SU-DHL-6 (cell line): Measurements from ENCODE around the gene KCNG4.

Experiments
- H2AFZ ChIP-seq: fragments of 200-600 bp; sonication (generic); 2 replicates; pipeline ENCODE4 v1.6.1; 2014; ENCODE audit warnings: low read depth, mild to moderate bottlenecking, moderate library complexity, mixed read lengths, antibody characterized with exemption, low read length; ENCODE audit not compliant: severe bottlenecking
- H3F3A ChIP-seq: fragments of 200-600 bp; shearing (Covaris generic); 2 replicates; pipeline ENCODE4 v1.6.0; 2016; ENCODE audit warnings: antibody characterized with exemption, mild to moderate bottlenecking; ENCODE audit not compliant: insufficient read depth
- H3K27ac ChIP-seq: fragments of 200-600 bp; sonication (generic); 2 replicates; pipeline ENCODE4 v1.5.1; 2016; ENCODE audit warnings: low read depth, mild to moderate bottlenecking, low read length, moderate library complexity, mixed read lengths
- H3K27me3 ChIP-seq: fragments of 200-600 bp; sonication (generic), shearing (Covaris generic); 2 replicates; pipeline ENCODE4 v1.6.0; 2014; ENCODE audit warnings: mild to moderate bottlenecking, low read length
- H3K36me3 ChIP-seq: fragments of 200-600 bp; sonication (generic); 2 replicates; pipeline ENCODE4 v1.6.1; 2014; ENCODE audit warnings: mild to moderate bottlenecking, low read length, mixed read lengths
- H3K4me2 ChIP-seq: fragments of 300-600, 200-600 bp; shearing (Covaris generic), sonication (generic); 2 replicates; pipeline ENCODE4 v1.6.0; 2014; ENCODE audit warnings: low read length, low read depth, mild to moderate bottlenecking; ENCODE audit not compliant: poor library complexity, severe bottlenecking
- H3K4me3 ChIP-seq: fragments of 200-600 bp; sonication (generic); 2 replicates; pipeline ENCODE4 v1.5.1; 2014; ENCODE audit warnings: antibody characterized with exemption, low read length, mild to moderate bottlenecking, mixed read lengths; ENCODE audit not compliant: insufficient read depth, poor library complexity, severe bottlenecking
- H3K79me2 ChIP-seq: fragments of 200-600 bp; sonication (generic); 2 replicates; pipeline ENCODE4 v1.6.1; 2014; ENCODE audit warnings: mild to moderate bottlenecking, low read length, moderate library complexity; ENCODE audit not compliant: insufficient read depth
- H3K9ac ChIP-seq: fragments of 200-600 bp; sonication (generic); 2 replicates; pipeline ENCODE4 v1.7.0; 2014; ENCODE audit warnings: mild to moderate bottlenecking, low read length
- H3K9me2 ChIP-seq: fragments of 200-600 bp; sonication (generic); replicated peaks from 2 replicates; pipeline ENCODE4 v1.6.1; 2014; ENCODE audit warnings: low read length; ENCODE audit not compliant: insufficient read depth
- H3K9me3 ChIP-seq: fragments of 200-600 bp; sonication (generic); 2 replicates; pipeline ENCODE4 v1.6.1; 2014; ENCODE audit warnings: low read length, mixed read lengths; ENCODE audit not compliant: insufficient read depth
- H4K20me1 ChIP-seq: fragments of 200-600 bp; sonication (generic); 2 replicates; pipeline ENCODE4 v1.6.1; 2014; ENCODE audit warnings: low read depth, mild to moderate bottlenecking, antibody characterized with exemption, low read length, moderate library complexity, mixed read lengths
- CTCF ChIP-seq: fragments of 200-600 bp; sonication (generic); IDR thresholded peaks from one replicate; pipeline ENCODE4 v1.5.1; 2017; ENCODE audit warnings: antibody characterized with exemption, mild to moderate bottlenecking, low read length, moderate library complexity; ENCODE audit not compliant: insufficient read depth, poor library complexity, severe bottlenecking
- EZH2phosphoT487 ChIP-seq: fragments of 200-600 bp; sonication (generic), shearing (Covaris generic); conservative IDR thresholded peaks from 2 replicates; pipeline ENCODE4 v1.6.1; 2018; ENCODE audit warnings: mild to moderate bottlenecking, antibody characterized with exemption, low read length, moderate library complexity, mixed read lengths

KCNG4 gene

GRCh38 chr16:84270071-84270470 is 30.3 kb upstream of the KCNG4 start:
- Histone ChIP-seq H4K20me1 (no peaks in the 10 kb centered on the region), H3K27me3 (no peaks in the 10 kb centered on the region), H3K4me3 (no peak overlapping the region), H3K79me2 (no peaks in the 10 kb centered on the region), H3K9me3 (no peaks in the 10 kb centered on the region), H3K9ac (no peak overlapping the region), H2AFZ (no peak overlapping the region), H3K4me2 (no peak overlapping the region), H3K9me2 (no peaks in the 10 kb centered on the region), H3K36me3 (no peaks in the 10 kb centered on the region), H3K27ac (no peak overlapping the region), H3F3A (no peaks in the 10 kb centered on the region)
- TF ChIP-seq EZH2phosphoT487 (no peak), CTCF (no peak)

- no peak overlapping the region for H3K4me2 ChIP-seq
- no peaks in the 10 kb centered on the region for H3F3A ChIP-seq
- H3K9me2 ChIP-seq = no peaks in the 10 kb centered on the region
- H3K9me3 ChIP-seq = no peaks in the 10 kb centered on the region
- no peak overlapping the region for H3K27ac ChIP-seq
- no peaks in the 10 kb centered on the region for H4K20me1 ChIP-seq
- no peak overlapping the region for H3K4me3 ChIP-seq
- H3K9ac ChIP-seq = no peak overlapping the region
- no peaks in the 10 kb centered on the region for H3K79me2 ChIP-seq
- H3K36me3 ChIP-seq = no peaks in the 10 kb centered on the region
- TF ChIP-seq CTCF = no peak
- no peak for TF ChIP-seq EZH2phosphoT487
- H3K27me3 ChIP-seq = no peaks in the 10 kb centered on the region
- H2AFZ ChIP-seq = no peak overlapping the region
Observed at GRCh38 chr16:84268291-84269040, 28.7 kb upstream of the KCNG4 start.

- no peak overlapping the region for H3K9ac ChIP-seq
Observed at GRCh38 chr16:84267380-84267779, 27.6 kb upstream of the KCNG4 start.

More at GRCh38 chr16:84267380-84267779, 27.6 kb upstream of the KCNG4 start:
- H3K27me3 ChIP-seq = no peaks in the 10 kb centered on the region
- H2AFZ ChIP-seq = no peak overlapping the region
- no peaks in the 10 kb centered on the region for H3F3A ChIP-seq
- no peaks in the 10 kb centered on the region for H3K9me3 ChIP-seq
- no peaks in the 10 kb centered on the region for H4K20me1 ChIP-seq
- no peaks in the 10 kb centered on the region for H3K9me2 ChIP-seq
- no peaks in the 10 kb centered on the region for H3K79me2 ChIP-seq
- TF ChIP-seq EZH2phosphoT487 (no peak), CTCF (no peak)
- no peak overlapping the region for H3K4me3 ChIP-seq
- H3K36me3 ChIP-seq = no peaks in the 10 kb centered on the region
- no peak overlapping the region for H3K4me2 ChIP-seq
- no peak overlapping the region for H3K27ac ChIP-seq
